ENCODE measurements around the gene RBM33. TPM values are rescaled to one million over a fixed set of nuclear protein-coding genes. Genes with fewer than 3 reads are reported as not detected.

RBM33 gene
- total RNA-seq, 1 donor, result 21.9 TPM

DNA sequence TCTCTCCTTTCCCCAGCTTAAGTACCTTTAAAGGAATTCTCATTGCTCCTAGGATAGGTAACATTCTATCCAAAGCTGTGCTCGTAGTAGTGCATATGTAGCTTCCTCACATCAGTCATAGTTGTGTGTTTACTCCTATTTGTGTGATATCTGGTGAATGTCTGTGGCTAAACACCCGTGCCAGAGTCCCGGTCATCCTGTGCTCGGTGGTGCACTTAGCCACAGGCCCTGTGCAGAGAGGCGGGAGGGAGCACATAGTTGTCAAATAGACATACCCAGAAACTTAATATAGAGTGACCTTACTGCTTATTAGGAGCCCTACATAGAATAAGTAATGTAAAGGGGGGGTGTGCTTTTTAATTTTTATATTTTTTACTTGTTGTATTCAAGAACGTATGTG lies 76.6 kb downstream of the RBM33 start:
- no peak for DNase-seq (ENCODE audit: low read depth)
- TF ChIP-seq, protein P1, sequence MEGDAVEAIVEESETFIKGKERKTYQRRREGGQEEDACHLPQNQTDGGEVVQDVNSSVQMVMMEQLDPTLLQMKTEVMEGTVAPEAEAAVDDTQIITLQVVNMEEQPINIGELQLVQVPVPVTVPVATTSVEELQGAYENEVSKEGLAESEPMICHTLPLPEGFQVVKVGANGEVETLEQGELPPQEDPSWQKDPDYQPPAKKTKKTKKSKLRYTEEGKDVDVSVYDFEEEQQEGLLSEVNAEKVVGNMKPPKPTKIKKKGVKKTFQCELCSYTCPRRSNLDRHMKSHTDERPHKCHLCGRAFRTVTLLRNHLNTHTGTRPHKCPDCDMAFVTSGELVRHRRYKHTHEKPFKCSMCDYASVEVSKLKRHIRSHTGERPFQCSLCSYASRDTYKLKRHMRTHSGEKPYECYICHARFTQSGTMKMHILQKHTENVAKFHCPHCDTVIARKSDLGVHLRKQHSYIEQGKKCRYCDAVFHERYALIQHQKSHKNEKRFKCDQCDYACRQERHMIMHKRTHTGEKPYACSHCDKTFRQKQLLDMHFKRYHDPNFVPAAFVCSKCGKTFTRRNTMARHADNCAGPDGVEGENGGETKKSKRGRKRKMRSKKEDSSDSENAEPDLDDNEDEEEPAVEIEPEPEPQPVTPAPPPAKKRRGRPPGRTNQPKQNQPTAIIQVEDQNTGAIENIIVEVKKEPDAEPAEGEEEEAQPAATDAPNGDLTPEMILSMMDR (IDR thresholded peaks at IDR 0.05; ENCODE audit: insufficient read depth, low read length), result no peak
- no peak overlapping the region for H3K4me3 ChIP-seq (ENCODE audit: low read depth, low read length)

DNA sequence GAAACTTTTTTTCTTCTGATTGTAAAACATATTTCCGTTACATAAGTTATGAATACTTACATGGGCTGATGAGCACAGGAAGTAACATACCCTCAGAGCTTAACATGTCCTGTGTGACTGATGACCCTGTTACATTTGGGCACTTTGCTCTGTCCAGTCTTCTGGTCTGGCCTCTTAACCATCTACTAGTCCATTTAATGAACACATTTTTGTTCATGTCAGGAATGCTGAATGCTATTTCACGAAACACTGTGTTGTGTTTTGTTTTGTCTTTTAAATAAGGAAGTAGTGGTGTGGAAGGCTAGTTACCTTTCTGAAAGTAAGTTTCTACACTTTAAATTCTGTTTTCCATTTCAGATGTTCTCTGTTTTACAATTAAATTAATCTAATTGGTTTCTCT lies 77.7 kb downstream of the RBM33 start:
- no peak overlapping the region for H3K4me3 ChIP-seq (ENCODE audit: low read depth, low read length)
- no peak for DNase-seq (ENCODE audit: low read depth)
- TF ChIP-seq, protein P1 (IDR thresholded peaks at IDR 0.05; ENCODE audit: insufficient read depth, low read length), result no peak

DNA sequence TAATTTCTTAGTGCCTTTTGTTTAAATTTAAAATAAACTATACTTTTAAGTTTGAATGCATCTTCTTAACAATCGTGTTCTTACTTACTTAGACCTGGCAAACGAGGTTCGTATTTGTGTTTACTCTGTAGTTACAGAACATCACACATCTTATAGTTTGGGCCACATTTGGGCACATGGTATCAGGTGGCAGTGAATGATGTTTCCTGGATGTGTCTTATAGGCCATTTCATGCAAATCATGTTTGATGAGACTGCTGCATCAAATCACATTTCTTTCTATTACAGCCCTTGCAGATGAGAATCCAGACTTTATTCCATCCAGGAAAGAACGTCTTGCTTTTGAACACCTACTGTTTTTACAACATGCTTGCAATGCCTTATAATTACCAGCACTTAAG lies 78.5 kb downstream of the RBM33 start:
- no peak overlapping the region for H3K4me3 ChIP-seq (ENCODE audit: low read depth, low read length)
- no peak for DNase-seq (ENCODE audit: low read depth)
- TF ChIP-seq, protein P1 (IDR thresholded peaks at IDR 0.05; ENCODE audit: insufficient read depth, low read length), result no peak

DNA sequence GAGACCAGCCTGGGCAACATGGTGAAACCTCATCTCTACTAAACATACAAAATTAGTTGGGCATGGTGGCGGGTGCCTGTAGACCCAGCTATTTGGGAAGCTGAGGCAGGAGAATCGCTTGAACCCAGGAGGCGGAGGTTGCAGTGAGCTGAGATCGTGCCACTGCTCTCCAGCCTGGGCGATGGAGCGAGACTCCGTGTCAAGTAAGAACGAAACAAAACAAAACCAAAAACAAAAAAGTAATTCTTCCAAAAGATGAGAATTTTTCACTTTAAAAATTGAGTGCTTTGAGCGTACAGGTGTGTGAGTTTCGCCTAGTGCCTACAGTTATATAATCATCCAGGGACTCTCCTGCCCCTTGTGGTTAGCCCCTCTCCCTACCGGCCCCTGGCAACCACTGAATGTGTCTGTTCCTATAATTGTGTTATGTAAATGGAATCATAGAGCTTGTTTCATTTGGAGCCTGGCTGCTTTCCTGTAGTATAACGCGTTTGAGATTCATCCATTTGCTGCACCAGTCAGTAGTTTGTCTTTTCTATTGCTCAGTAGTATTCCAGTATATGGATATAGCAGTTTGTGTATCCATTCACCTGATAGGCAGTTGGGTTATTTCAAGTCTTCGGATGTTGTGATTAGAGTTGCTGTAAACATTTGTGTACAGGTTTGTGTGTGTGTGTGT lies 80.0 kb downstream of the RBM33 start:
- no peak overlapping the region for H3K4me3 ChIP-seq (ENCODE audit: low read depth, low read length)
- TF ChIP-seq, protein P1 (IDR thresholded peaks at IDR 0.05; ENCODE audit: insufficient read depth, low read length), result peak; percentile 14
- DNase-seq (ENCODE audit: low read depth), result no peak

DNA sequence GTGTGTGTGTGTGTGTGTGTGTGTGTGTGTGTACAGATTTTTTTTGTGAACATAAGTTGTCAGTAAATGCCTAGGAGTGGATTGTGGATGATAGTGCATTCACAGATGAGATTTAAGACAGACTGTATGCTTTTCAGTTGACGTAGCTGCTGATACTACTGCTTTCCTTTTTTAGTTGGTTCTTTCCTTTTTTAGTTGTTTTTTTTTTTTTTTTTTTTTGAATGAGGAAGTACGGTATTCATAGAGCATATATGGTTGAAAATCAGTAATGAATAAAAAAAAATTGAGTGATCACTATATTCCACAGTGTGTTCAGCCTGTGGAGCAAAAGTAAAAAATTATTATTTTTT lies 80.5 kb downstream of the RBM33 start:
- TF ChIP-seq, protein P1 (IDR thresholded peaks at IDR 0.05; ENCODE audit: insufficient read depth, low read length), result no peak
- DNase-seq (ENCODE audit: low read depth), result no peak
- H3K4me3 ChIP-seq (ENCODE audit: low read depth, low read length), result no peak overlapping the region

DNA sequence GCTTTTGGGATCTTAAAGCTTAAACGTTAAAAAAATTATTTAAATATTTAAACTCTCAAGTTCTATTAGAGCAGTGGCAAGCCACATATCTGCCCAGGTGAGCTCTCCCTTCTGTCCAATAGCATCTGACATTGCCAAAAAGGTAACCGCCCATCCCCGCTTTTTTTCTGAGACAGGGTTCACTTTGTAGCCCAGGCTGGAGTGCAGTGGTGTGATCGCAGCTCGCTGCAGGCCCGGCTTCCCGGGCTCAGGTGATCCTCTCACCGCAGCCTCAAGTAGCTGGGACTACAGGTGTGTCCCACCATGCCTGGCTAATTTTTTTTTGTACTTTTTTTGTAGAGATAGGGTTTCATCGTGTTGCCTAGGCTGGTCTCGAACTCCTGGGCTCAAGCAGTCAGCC lies 83.2 kb downstream of the RBM33 start:
- H3K4me3 ChIP-seq (ENCODE audit: low read depth, low read length), result no peak overlapping the region
- TF ChIP-seq, protein P1 (IDR thresholded peaks at IDR 0.05; ENCODE audit: insufficient read depth, low read length), result no peak
- no peak for DNase-seq (ENCODE audit: low read depth)

DNA sequence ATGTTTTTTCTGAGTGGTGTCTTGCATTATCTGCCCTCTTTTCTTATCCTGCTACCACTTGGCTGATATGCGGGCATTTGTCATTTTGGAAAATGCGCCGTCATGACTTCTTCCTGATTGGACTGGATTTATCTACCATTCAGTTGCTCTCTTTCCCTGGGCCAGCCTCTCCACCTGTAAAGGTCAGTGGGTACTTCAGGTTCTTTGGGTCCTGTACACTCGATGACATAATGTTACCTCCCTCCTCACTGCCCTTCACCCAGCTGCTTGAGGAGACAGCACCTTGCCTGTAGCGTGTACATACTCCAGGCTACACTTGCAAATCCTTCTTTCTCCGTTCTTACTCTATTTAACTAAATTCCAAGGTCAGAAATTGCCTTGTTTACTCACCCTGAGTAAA lies 83.7 kb downstream of the RBM33 start:
- DNase-seq (ENCODE audit: low read depth), result no peak
- TF ChIP-seq, protein P1 (IDR thresholded peaks at IDR 0.05; ENCODE audit: insufficient read depth, low read length), result no peak

More for the DNA sequence above, 83.7 kb downstream of the RBM33 start:
- H3K4me3 ChIP-seq (ENCODE audit: low read depth, low read length), result no peak overlapping the region

Measured in fibroblast of the aortic adventitia (primary cell).